Measurements from ENCODE around the gene PPCS.

The PPCS gene

DNA sequence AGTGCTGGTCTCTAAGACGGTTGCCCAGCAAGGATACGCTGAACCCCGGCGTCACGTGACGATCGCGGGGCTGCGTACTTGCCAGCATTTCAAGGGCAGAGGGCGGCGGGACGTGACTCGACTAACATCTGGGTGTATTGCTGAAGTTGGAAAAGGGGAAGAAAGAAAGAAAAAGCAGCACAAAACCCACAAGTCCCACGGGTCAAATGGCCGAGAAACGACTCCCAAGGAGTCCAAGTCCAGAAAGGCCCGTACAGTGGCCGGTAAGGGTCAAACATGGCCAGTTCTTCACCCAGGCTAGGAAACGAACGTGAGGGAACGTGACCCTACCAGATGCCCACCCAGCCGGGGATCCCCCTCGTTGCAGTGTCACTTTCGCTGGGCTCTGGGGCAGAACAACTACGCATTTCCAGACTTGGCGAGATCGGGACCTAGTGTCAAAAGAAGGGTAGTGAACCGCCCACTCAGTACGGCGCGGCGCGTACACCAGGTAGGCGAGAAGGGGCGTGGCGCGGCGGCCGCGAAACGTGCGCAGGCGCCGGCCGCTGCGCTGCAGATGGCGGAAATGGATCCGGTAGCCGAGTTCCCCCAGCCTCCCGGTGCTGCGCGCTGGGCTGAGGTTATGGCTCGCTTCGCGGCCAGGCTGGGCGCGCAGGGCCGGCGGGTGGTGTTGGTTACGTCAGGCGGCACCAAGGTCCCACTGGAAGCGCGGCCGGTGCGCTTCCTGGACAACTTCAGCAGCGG, at the start of gene PPCS, which contains the start of gene ZMYND12:
Gene PPCS (plus strand): TSS at position 534 of the 744 bp plus-strand sequence. CDS start 23 bp downstream, at position 557.
Gene ZMYND12 (minus strand): TSS at position 13 of the 744 bp plus-strand sequence. CDS start 25 bp downstream, outside the sequence.
- peak within 1 kb of the TSS; percentile 84 for H3K4me3 ChIP-seq (replicated peaks; ENCODE audit: low read depth, low read length)
- DNase-seq (ENCODE audit: low read depth), result peak; percentile 90
- no peak for TF ChIP-seq CTCF (IDR thresholded peaks at IDR 0.05; ENCODE audit: low read length, missing control alignments)

DNA sequence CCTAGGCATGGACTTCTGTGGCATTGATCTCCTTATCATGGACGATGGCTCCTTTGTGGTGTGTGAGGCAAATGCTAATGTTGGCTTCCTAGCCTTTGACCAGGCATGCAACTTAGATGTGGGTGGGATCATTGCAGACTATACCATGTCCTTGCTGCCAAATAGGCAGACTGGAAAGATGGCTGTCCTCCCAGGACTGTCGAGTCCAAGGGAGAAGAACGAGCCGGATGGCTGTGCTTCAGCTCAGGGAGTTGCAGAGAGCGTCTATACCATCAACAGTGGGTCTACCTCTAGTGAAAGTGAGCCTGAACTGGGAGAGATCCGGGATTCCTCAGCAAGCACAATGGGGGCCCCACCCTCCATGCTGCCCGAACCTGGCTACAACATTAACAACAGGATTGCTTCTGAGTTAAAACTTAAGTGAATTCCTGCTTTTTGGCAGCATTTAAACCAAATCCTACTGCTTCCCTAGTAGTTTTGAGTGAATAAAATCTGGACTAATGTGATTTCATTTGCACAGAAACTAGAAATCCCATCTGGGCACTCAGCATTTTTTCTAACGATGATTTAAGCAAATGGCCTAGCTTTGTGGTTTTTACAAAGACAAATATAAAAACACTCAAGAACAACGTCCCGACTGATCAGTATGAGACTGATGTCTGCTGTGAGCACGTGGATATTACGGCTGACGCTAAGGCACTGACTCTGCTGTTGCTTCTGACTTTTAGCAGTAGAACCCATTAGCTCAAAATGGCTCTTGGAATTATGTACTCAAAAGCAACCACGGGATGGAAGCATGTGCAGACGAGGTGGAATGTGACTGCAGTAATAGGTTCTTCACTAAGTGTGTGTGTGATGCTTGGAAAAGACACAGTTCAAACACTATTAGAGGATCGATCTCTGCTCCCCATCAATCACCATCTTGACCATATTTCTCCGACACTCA, 41.5 kb upstream of the PPCS start:
- no peak for DNase-seq (ENCODE audit: low read depth)
- TF ChIP-seq CTCF (IDR thresholded peaks at IDR 0.05; ENCODE audit: low read length, missing control alignments), result no peak
- no peak overlapping the region for H3K4me3 ChIP-seq (replicated peaks; ENCODE audit: low read depth, low read length)

- no peak overlapping the region for H3K4me3 ChIP-seq (replicated peaks; ENCODE audit: low read depth, low read length)
- TF ChIP-seq CTCF (IDR thresholded peaks at IDR 0.05; ENCODE audit: low read length, missing control alignments), result no peak
- no peak for DNase-seq (ENCODE audit: low read depth)
These were observed 39.2 kb upstream of the PPCS start for GRCh38 chr1:42417166-42417565.

DNA sequence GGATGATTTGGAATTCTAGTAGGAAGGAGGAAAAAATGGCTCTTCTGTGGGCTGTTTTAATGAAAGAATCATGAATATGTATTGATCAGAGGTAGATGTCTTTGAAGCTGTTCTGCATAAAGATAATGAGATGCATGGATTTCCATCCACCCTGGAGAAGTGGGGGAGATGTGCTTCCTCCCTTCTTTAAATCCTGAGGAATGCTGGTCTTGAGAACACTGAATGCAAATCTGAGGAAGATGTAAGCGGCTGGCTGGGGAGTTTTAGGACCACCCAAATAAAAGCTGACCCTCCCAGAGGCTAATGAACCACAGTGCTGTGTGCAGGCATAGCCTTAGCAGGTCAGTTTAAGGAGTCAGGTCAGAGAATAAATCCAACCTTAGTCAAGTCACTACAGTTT, 37.8 kb upstream of the PPCS start:
- H3K4me3 ChIP-seq (replicated peaks; ENCODE audit: low read depth, low read length), result no peak overlapping the region
- no peak for DNase-seq (ENCODE audit: low read depth)
- TF ChIP-seq CTCF (IDR thresholded peaks at IDR 0.05; ENCODE audit: low read length, missing control alignments), result no peak

GRCh38 chr1:42419126-42419821, 37.1 kb upstream of the PPCS start:
- DNase-seq (ENCODE audit: low read depth), result peak; percentile 5
- H3K4me3 ChIP-seq (replicated peaks; ENCODE audit: low read depth, low read length), result no peak overlapping the region
- no peak for TF ChIP-seq CTCF (IDR thresholded peaks at IDR 0.05; ENCODE audit: low read length, missing control alignments)

DNA sequence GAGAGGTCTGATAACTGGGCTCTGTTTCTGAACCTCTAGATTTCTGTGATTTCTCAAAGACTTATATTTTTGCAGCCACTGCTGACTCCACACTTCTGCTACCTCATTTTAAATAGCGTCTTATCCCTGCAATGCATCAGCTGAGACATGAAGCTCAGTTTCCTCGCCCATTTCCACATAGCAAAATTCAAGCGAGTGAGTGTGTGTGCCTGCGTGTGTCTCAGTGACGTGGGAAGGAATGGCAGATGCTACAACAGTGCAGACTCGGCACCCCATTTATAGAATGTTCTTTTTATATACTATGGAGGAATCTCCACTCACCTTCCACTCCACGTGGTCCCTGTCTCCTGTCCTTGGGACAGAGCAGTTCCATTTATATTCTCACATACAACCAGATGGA, 36.2 kb upstream of the PPCS start:
- TF ChIP-seq CTCF (IDR thresholded peaks at IDR 0.05; ENCODE audit: low read length, missing control alignments), result no peak
- no peak overlapping the region for H3K4me3 ChIP-seq (replicated peaks; ENCODE audit: low read depth, low read length)
- no peak for DNase-seq (ENCODE audit: low read depth)
